Stimulated activated CD4-positive, alpha-beta T cell treated with anti-CD3 and anti-CD28 coated beads, Interleukin-4, amount 100 ng/mL, for 1 hour (primary cell): ENCODE results near the gene FUT3.

ENCODE experiments used
- DNase-seq: peaks from one replicate; pipeline ENCODE4 v3.0.0-alpha.2; 2020

Gene FUT3

GRCh38 chr19:5799247-5800241 is 51.7 kb downstream of the FUT3 start:
- no peak for DNase-seq

- DNase-seq: no peak
Observed at GRCh38 chr19:5798244-5798643, 53.0 kb downstream of the FUT3 start.

GRCh38 chr19:5795382-5795919 is 55.8 kb downstream of the FUT3 start:
- DNase-seq: no peak

- DNase-seq: no peak
Observed at GRCh38 chr19:5793188-5793587, 58.1 kb downstream of the FUT3 start.
